Adrenal gland (tissue), 5 donors: ENCODE measurements around the gene CCDC124.

Experiments used
- POLR2A ChIP-seq, 2 donors: fragments of 450-650 bp; IDR thresholded peaks; one replicate each; pipeline ENCODE4 v1.6.1; 2017; ENCODE audit warnings: antibody characterized with exemption in 2 of 2, mild to moderate bottlenecking in 2 of 2, moderate library complexity in 1 of 2
- TF ChIP-seq, protein P1 (sequence below), 6 experiments: fragments of 450-650 bp in 4 of 6; fragments of 200-600 bp in 2 of 6; sonication (generic) in 1 of 6; IDR thresholded peaks; 1 replicate in 5 of 6; 2 replicates in 1 of 6; pipeline versions ENCODE4 v1.5.1 to v1.8.0; 2016 to 2021; ENCODE audit warnings: antibody characterized with exemption in 6 of 6, mild to moderate bottlenecking in 2 of 6, moderate library complexity in 1 of 6
- donor health status: DM: no; HTN: no; CAD: no.

DNA sequence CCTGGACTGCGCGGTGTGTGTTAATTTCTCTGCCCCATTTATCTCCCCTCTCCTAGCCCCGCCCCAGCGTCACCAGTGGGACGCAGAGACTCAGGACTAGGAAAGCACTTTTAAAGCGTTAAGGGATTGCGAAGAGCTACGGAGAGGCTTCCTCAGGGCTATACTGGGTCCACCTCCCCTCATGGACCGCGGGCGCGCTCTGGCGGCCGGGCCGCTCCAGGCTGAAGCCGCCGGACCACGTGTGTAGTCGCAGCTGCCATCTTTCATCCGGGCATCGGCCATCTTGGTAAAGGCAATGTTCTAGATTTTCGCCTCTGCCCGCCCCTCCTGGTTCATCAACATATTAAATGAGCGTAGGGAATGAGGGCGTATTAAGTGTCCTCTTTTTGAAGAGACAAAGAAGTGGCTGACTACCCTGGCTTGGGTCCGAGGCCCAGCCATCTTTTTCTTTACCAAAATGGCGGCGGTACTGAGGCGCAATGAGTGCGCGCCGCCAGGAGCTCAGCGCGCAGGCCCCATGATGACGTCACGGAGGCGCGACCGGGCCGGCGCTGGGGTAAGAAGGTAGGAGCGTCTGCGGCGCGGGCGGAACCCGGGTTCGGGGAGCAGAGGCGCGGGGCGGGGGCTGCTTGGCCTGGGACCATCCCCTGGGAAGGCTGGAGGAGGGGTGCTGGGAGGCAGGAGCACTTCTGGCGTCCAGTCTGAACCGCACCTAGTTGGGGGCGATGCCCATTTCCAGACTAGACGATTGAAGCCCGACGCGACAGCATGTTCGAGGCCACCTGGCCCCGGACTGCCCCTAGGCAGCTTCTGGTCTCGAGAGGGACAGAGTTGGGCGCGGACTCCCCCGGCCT, at the start of gene CCDC124:
- peak; percentile 45 to 57 for TF ChIP-seq POLR2A (IDR thresholded peaks at IDR 0.05)
- TF ChIP-seq, protein P1, sequence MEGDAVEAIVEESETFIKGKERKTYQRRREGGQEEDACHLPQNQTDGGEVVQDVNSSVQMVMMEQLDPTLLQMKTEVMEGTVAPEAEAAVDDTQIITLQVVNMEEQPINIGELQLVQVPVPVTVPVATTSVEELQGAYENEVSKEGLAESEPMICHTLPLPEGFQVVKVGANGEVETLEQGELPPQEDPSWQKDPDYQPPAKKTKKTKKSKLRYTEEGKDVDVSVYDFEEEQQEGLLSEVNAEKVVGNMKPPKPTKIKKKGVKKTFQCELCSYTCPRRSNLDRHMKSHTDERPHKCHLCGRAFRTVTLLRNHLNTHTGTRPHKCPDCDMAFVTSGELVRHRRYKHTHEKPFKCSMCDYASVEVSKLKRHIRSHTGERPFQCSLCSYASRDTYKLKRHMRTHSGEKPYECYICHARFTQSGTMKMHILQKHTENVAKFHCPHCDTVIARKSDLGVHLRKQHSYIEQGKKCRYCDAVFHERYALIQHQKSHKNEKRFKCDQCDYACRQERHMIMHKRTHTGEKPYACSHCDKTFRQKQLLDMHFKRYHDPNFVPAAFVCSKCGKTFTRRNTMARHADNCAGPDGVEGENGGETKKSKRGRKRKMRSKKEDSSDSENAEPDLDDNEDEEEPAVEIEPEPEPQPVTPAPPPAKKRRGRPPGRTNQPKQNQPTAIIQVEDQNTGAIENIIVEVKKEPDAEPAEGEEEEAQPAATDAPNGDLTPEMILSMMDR (IDR thresholded peaks at IDR 0.05) = peak; percentile 67 to 97 (median 93)
